NB4 (cell line): ENCODE results near the gene MAD1L1.
"Not testable (repeated sequence)": the region's sequence is repeated elsewhere in the genome, so short reads cannot be mapped to it uniquely, and the experiment has no call there.

Experiments used
- DNase-seq: peaks from one replicate; pipeline ENCODE4 v3.0.0; 2010; ENCODE audit warnings: low read depth
- H3K4me3 ChIP-seq: one replicate; pipeline ENCODE4 v1.5.1; 2011; ENCODE audit warnings: mild to moderate bottlenecking, low read depth, low read length, moderate library complexity
- CTCF ChIP-seq: IDR thresholded peaks from one replicate; pipeline ENCODE4 v1.5.1; 2012; ENCODE audit warnings: low read depth, low read length
- MAX ChIP-seq: IDR thresholded peaks from 2 replicates; pipeline ENCODE4 v1.6.1; 2011; ENCODE audit warnings: low read depth, low read length
- MYC ChIP-seq: IDR thresholded peaks from 2 replicates; pipeline ENCODE4 v1.6.1; 2011; ENCODE audit warnings: low read depth, low read length
- POLR2A ChIP-seq: IDR thresholded peaks from 2 replicates; pipeline ENCODE4 v1.6.1; 2011; ENCODE audit warnings: mild to moderate bottlenecking; ENCODE audit not compliant: insufficient read length; ENCODE audit errors: extremely low read depth

The MAD1L1 gene

GRCh38 chr7:1883834-1884582, 348.7 kb downstream of the MAD1L1 start:
- peak; percentile 50 for DNase-seq
- H3K4me3 ChIP-seq, result no peak overlapping the region
- TF ChIP-seq CTCF (peak; percentile 19), POLR2A (no peak)

- H3K4me3 ChIP-seq, result no peak overlapping the region
- TF ChIP-seq CTCF, result no peak
- TF ChIP-seq MYC, result no peak
- peak; percentile 22 for TF ChIP-seq MAX
- no peak for TF ChIP-seq POLR2A
- peak; percentile 90 for DNase-seq
These were observed 349.5 kb downstream of the MAD1L1 start for GRCh38 chr7:1883031-1883761.

GRCh38 chr7:1882451-1882850, 350.3 kb downstream of the MAD1L1 start:
- TF ChIP-seq POLR2A (no peak), MYC (no peak), CTCF (no peak), MAX (no peak)
- H3K4me3 ChIP-seq, result no peak overlapping the region
- peak; percentile 53 for DNase-seq

- TF ChIP-seq MYC (no peak), CTCF (no peak), POLR2A (no peak), MAX (no peak)
- H3K4me3 ChIP-seq, result no peak overlapping the region
- DNase-seq, result no peak
These were observed 350.8 kb downstream of the MAD1L1 start for GRCh38 chr7:1881946-1882345.

GRCh38 chr7:1876641-1877040, 356.1 kb downstream of the MAD1L1 start:
- not testable (repeated sequence) for DNase-seq, H3K4me3 ChIP-seq

- not testable (repeated sequence) for H3K4me3 ChIP-seq
- TF ChIP-seq MYC, result 0 out of 2 replicates have a peak, but pooled peaks have one; percentile 5
- peak; percentile 39 for DNase-seq
These were observed 357.1 kb downstream of the MAD1L1 start for GRCh38 chr7:1875392-1876199.

GRCh38 chr7:1874590-1875391, 358.0 kb downstream of the MAD1L1 start:
- DNase-seq, result not testable (repeated sequence)

More at GRCh38 chr7:1874590-1875391, 358.0 kb downstream of the MAD1L1 start:
- not testable (repeated sequence) for H3K4me3 ChIP-seq
